Renal pelvis (tissue), 4 donors: ENCODE data around the gene C1orf167. TPM values are rescaled to one million over a fixed set of nuclear protein-coding genes. Genes with fewer than 3 reads are reported as not detected.
A peak's percentile ranks its signal among the peaks of the same experiment; 100 is the strongest.
"Not testable (repeated sequence)": the region's sequence is repeated elsewhere in the genome, so short reads cannot be mapped to it uniquely, and the experiment has no call there.

ENCODE experiments used
- DNase-seq: peaks from one replicate; pipeline ENCODE4 v3.0.0-alpha.2; 2013
- polyA plus RNA-seq, 3 donors: library from polyadenylated mRNA; unstranded; fragments of 120-200 nt; gene quantifications; one replicate each; pipeline ENCODE4 v1.2.1, GENCODE V29; 2013; ENCODE audit not compliant: insufficient read length in 3 of 3

The C1orf167 gene
- polyA plus RNA-seq, 3 donors: 0.09 to 0.54 TPM; not detected in 1

- no peak for DNase-seq
Observed at GRCh38 chr1:11800756-11801433, 38.9 kb downstream of the C1orf167 start.

DNA sequence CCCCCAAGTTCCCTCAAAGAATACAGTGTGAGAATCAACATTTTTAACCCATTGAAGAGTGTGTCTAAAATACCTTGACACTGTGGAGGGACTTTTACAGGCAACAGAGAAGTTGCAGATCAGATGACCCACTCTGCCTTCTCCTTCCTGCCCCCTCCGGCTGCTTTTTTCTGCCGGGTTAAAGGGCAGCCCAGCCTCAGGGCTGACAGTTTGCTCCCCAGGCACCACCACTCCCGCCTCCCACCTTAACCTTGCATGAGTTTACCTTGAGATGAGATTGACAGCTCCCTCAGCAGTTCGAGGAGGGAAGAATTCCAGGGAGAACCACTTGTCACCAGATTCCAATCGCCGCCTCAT, 40.6 kb downstream of the C1orf167 start:
- no peak for DNase-seq

GRCh38 chr1:11802973-11803885, 41.2 kb downstream of the C1orf167 start:
- peak; percentile 93 for DNase-seq

- not testable (repeated sequence) for DNase-seq
Observed at GRCh38 chr1:11803924-11804665, 42.1 kb downstream of the C1orf167 start.

DNA sequence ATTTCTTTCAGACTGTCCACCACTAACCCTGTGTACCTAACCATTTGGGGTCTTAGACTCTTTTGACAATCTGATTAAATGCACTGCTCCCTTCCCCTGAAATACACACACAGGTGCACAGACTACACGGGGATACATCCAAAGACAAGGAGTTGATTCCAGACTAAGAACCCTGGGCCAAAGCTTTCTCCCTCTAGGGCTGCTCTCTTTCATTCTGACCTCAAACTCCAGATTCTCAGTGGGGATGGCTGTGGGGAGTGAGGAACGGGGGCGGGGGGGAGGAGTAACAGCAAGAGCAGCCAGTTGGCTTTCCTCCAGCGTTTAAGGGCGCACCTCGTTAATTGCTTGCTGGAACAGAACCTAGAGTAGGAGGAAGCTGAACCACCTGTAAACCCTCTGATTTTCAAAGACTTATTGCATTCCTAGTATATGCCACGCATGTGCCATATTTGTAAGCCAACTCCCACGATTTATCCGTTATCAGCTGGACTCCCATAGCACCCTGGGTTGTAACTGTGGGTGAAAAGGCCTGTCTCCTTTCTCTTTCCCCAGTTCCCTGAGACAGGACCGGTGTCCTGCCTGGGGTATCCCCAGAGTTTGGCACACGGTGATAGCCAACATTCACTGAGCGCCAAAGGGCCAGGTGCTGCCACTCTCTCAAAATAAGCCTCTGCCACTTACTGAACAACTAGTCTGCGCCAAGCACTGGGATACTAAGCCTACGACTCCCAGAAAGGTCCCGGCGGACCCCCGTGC, 42.9 kb downstream of the C1orf167 start:
- no peak for DNase-seq

GRCh38 chr1:11805422-11806306, 43.7 kb downstream of the C1orf167 start, which contains the start of the genes CLCN6 and MTHFR:
Gene CLCN6 (plus strand): TSS chr1:11806191. CDS start chr1:11806263, 72 bp downstream.
Gene MTHFR (minus strand): TSS chr1:11805964. CDS start chr1:11803116, 2,848 bp downstream.
- DNase-seq: peak; percentile 99

DNA sequence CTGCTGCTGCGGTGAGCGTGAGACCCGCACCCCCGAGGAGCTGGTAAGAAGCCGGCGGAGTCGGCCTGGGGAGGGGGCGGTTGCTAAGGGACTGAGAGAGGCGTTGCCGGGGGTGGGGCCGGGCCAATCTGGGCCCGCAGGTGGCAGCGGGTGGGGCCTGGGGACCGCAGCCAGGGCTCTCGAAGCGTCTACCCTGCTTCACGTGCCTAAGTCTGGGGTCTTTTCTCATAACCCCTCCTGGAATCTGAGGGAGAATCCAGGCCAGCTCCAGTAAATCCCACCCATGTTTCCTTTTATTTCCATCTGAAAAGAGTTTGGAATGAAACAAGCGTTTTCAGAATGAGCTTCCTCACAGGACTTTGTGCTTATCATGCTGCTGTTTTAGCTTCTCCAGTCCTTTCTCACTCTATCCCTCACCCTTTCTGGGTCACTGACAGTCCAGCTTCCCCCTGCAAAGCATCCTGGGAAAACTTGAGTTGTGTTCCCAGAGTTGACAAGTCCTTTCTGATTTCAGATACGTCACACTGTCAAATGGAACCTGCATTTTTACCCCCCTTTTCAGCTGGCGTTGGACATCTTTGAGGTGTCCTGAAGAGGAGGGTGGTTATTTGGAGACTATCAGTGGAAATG, 44.4 kb downstream of the C1orf167 start:
- DNase-seq: no peak

DNA sequence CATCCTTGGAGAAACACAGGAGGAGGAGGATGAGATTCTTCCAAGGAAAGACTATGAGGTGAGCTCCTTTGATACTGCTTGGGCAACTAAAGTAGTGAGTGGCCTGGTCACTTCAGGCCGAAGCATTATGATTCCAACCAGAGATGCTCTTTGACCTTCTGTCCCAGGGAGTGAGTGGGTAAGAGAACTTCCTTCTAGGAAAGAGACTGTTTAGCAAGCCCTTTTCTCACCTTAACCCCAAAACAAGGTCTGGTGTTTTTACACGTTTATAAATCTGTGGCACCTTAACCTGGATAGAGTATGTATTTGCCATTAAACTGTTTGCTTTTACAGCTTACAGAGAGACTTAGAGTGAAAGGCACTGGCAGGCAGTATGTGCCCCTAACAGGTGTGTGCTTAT, 45.1 kb downstream of the C1orf167 start:
- DNase-seq: no peak

GRCh38 chr1:11813021-11813420, 51.0 kb downstream of the C1orf167 start:
- no peak for DNase-seq

DNA sequence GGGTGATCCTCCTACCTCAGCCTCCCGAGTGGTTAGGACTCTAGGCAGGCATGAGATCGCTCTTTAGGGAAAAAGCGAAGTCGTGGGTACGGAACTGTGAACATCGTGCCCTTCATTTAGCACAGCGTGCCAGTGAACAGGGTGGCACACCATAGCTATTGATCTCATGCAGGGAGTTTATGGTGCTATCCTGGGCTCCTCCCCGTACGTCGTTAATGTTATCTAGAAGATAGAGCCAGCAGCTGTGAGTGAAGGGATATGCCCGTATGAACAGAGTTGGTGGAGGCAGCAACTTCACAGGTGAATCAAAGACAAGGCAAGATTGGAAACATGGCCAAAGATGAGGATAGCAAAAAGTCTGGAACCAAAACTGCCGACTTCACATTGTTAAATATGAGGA, 55.2 kb downstream of the C1orf167 start:
- DNase-seq: no peak

DNA sequence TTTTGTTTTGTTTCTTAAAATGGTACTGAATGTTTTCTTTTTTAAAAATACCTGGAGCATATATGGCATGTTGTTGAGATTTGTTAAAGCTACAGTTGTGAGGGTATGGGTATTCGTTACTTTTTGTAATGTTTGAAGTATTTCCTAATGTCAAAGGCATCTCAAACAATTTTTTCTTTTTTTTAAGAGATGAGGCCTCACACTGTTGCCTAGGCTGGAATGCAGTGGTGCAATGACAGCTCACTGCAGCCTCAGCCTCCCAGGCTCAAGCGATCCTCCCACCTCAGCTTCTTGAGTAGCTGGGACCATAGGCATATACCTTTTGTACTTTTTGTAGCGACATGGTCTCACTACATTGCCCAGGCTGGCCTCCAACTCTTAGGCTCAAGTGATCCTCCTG, 60.1 kb downstream of the C1orf167 start:
- no peak for DNase-seq

GRCh38 chr1:11823366-11824137, 61.6 kb downstream of the C1orf167 start:
- no peak for DNase-seq

- DNase-seq: no peak
Observed at GRCh38 chr1:11825131-11825530, 63.1 kb downstream of the C1orf167 start.

DNA sequence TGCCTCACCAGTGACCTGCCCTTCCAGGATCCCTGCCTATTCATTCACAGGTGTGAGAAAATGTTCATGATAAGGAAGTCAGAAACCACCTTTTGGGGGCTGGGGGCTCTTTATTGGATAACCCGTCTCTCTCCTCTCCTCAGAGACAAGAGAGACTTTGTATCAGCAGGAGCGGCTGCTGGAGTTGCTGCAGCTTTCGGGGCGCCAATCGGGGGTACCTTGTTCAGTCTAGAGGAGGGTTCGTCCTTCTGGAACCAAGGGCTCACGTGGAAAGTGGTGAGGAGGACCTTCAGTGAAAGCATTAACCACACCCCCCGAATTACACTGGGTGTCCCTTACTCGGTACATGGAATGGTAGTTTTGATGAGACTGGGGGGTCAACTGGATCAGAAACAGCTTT, 65.0 kb downstream of the C1orf167 start:
- no peak for DNase-seq

DNA sequence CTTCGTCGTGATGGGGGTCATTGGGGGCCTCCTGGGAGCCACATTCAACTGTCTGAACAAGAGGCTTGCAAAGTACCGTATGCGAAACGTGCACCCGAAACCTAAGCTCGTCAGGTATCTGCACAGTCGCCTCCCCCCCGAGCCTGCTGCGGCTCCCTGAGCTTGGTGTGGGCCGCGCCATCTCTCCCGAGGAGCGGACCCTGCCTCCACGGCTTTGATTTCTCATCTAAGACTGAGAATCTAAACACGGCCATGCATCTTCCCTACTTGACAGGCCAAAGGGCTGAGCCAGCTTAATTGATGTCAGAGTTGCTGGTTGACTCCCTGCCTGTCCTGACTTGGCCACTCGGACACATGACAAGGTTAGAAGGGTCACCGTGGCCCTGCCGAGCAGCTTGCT, 66.5 kb downstream of the C1orf167 start:
- DNase-seq: no peak

- DNase-seq: no peak
Observed at GRCh38 chr1:11831945-11832725, 70.1 kb downstream of the C1orf167 start.

GRCh38 chr1:11833497-11833896, 71.5 kb downstream of the C1orf167 start:
- no peak for DNase-seq

- no peak for DNase-seq
Observed at GRCh38 chr1:11833900-11834299, 71.9 kb downstream of the C1orf167 start.
